Measurements from ENCODE around the gene FNBP1.

- TF ChIP-seq CTCF (IDR thresholded peaks at IDR 0.05; ENCODE audit: low read length), result no peak
- TF ChIP-seq EZH2phosphoT487 (IDR thresholded peaks at IDR 0.05; ENCODE audit: low read length), result no peak
These were observed 34.5 kb downstream of the FNBP1 start for GRCh38 chr9:130008538-130008937.
